Activated T-cell treated with anti-CD3 and anti-CD28 coated beads, Interleukin-2, amount 50 U/mL, for 72 hours (primary cell): ENCODE results near the gene TTC3. TPM values are rescaled to one million over a fixed set of nuclear protein-coding genes. Genes with fewer than 3 reads are reported as not detected.
A peak's percentile ranks its signal among the peaks of the same experiment; 100 is the strongest.

ENCODE experiments used
- ATAC-seq, 2 donors: fragments of 150-1000 bp; cut with Tn5 transposase; replicated peaks in 1 of 2; 2 replicates each; pipeline ENCODE4 v1.10.0; 2021; ENCODE audit warnings: moderate library complexity in 2 of 2, mild to moderate bottlenecking in 1 of 2
- DNase-seq, 2 donors: peaks; one replicate each; pipeline ENCODE4 v3.0.0; 2021 to 2022; ENCODE audit warnings: mixed read lengths in 1 of 2
- H3K27ac Mint-ChIP-seq: one replicate; pipeline ENCODE4 v1.8.0; 2022; ENCODE audit warnings: mild to moderate bottlenecking, moderate library complexity, mixed read lengths
- H3K27me3 Mint-ChIP-seq: one replicate; pipeline ENCODE4 v1.8.0; 2022; ENCODE audit warnings: low read depth, mixed read lengths
- H3K36me3 Mint-ChIP-seq, 2 donors: one replicate each; pipeline ENCODE4 v1.8.0; 2022; ENCODE audit warnings: mixed read lengths in 2 of 2, mild to moderate bottlenecking in 1 of 2; ENCODE audit not compliant: insufficient read depth in 2 of 2
- H3K4me1 Mint-ChIP-seq: one replicate; pipeline ENCODE4 v1.8.0; 2022; ENCODE audit warnings: low read depth, mixed read lengths
- H3K4me3 Mint-ChIP-seq, 2 donors: one replicate each; pipeline ENCODE4 v1.8.0; 2022; ENCODE audit warnings: mild to moderate bottlenecking in 2 of 2, mixed read lengths in 2 of 2, moderate library complexity in 2 of 2
- H3K9me3 Mint-ChIP-seq, 2 donors: one replicate each; pipeline ENCODE4 v1.8.0; 2022; ENCODE audit warnings: mixed read lengths in 2 of 2
- total RNA-seq, 2 donors: library from RNA; stranded (reverse); gene quantifications; one replicate each; pipeline ENCODE4 v1.2.3, GENCODE V29; 2022

Gene TTC3
- total RNA-seq, 2 donors from 2014 or later: 62.4 to 65.8 TPM

DNA sequence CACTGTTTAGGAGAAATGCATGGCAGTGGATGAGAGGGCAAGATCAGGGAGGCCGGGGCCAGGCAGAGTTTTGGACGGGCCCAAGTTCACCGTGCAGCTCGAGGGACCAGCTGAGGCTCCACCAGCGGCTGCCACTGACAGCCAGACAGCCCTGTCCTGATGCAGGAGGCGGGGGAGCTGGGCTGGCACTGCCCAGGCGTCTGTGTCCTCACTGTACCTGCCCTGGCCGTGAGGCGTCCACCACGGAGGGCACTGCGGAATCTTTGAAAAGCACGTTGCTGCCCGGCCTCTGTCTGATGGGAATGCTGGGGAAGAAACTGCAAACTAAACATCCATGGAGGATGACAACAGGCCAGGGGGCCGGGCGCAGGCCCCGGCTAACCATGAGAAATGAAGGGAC is 158.6 kb downstream of the TTC3 start:
- ATAC-seq (no peak), DNase-seq (no peak)
- H3K4me3 Mint-ChIP-seq: no peak overlapping the region
- no peaks in the 10 kb centered on the region for H3K9me3 Mint-ChIP-seq
- H3K36me3 Mint-ChIP-seq: peaks cover 7 to 18% of the 10 kb centered on the region in 2 donors
- H3K4me1 Mint-ChIP-seq: no peaks in the 10 kb centered on the region
- no peak overlapping the region for H3K27ac Mint-ChIP-seq
- H3K27me3 Mint-ChIP-seq: no peaks in the 10 kb centered on the region

DNA sequence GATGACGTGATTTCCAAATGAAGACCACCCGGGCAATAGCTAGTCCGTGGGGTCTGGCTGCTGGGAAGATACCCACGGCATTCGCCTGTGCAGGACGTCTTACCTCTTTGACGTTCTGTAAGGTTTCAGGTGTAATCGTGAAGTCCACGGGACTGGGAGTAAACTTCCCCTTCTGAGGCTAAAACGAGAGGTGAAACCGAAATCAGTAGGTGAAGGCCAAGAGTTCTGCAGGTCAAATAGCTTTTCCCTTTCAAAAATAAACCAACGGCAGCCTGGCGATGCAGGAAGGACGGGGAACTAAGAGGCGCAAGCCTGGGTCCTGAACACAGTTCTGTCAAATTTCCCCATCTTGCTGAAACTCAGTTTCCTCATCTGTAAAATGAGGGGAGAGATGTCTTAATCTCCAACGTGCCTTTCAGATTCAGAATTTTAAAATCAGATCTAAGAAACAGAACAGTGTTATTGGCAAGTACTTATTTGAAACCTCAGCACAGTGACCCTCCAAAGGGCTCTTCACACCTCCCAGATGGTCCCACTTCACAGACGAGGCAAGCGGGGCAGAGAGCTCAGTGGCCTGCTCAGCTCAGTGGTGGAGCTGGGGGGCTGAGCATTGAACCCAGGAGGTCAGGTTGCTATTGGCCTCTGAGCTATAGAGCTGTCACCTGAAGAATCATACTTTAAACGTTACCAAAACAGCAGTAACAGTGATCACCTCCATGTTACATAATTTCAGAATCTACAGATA is 159.4 kb downstream of the TTC3 start:
- Mint-ChIP-seq H3K27me3 (no peaks in the 10 kb centered on the region), H3K4me1 (peaks cover 7% of the 10 kb centered on the region), H3K9me3 (no peaks in the 10 kb centered on the region), H3K27ac (no peak overlapping the region), H3K36me3 (peaks cover 7 to 18% of the 10 kb centered on the region in 2 donors), H3K4me3 (no peak overlapping the region)
- DNase-seq (no peak), ATAC-seq (no peak)

DNA sequence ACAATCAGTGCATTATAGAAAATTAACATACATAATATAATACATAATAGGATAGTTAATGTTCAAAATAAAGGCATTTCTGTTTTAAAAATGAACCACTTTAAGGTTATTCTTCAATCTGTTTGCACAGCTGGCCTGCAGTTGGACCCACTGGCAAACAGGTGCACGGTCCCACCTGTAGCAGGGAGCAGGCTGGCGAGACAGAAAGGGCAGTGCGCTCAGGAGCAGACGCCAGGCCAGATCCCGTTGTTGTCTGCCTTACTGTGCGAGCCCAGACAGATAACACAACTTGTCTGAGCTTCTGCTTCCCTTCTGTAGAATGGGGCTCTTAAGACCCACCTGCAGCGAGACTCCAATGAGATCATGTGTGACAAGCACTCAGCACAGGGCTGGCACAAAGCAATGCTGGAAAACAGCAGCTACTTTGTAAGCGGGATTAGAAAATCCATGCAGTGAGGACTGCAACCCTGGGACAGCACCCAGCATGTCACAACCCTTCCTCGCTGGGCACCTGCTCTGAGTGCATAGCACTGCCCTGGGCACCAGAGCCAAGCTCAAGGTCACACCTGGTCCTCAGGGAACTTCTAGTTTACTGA is 160.6 kb downstream of the TTC3 start:
- no peak for DNase-seq
- no peaks in the 10 kb centered on the region for H3K27me3 Mint-ChIP-seq
- no peak overlapping the region for H3K4me3 Mint-ChIP-seq
- ATAC-seq: no peak
- H3K9me3 Mint-ChIP-seq: no peaks in the 10 kb centered on the region
- H3K4me1 Mint-ChIP-seq: peaks cover 17% of the 10 kb centered on the region
- H3K36me3 Mint-ChIP-seq: peaks cover 3 to 10% of the 10 kb centered on the region in 2 donors
- no peak overlapping the region for H3K27ac Mint-ChIP-seq

DNA sequence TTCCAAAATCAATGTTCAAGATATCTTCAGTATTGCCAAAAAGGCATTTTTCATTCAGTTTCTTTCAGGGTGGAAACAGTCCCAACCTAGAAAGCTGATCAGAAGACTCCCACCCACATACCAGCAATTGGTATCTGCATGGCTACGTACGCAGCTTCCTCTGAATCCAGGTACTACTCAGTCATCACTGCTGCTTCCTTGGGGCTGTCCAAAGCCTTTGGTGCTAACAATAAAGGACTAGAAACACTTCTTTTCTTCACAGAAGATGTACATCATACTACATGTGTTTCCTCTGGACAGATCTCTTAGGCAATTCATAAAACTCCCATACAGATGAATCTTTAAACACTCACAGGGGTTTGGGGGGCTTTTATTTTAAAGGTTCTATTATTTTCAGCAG is 164.3 kb downstream of the TTC3 start:
- no peak overlapping the region for H3K4me3 Mint-ChIP-seq
- H3K36me3 Mint-ChIP-seq: peaks cover 1 to 2% of the 10 kb centered on the region in 2 donors

DNA sequence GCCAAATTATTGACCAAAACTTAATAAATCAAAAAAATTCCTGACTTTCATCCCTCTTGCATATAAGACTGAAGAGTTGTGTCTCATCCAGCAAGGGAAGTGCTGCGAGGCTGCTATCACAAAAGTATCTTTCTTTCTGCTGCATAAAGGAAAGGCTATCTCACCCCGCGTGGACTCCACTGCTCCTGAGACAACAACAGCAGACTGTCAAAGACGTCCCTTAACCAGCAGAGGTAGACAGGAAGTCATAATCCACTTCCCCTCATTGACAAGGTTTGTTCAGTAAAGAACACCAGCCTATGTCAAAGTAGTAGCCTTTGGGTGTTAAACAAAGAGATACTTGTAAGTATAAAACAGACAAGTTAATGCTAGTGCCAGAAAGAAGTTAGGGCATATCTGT is 164.7 kb downstream of the TTC3 start:
- no peak for ATAC-seq
- H3K4me3 Mint-ChIP-seq: no peak overlapping the region
- no peaks in the 10 kb centered on the region for H3K9me3 Mint-ChIP-seq
- H3K27me3 Mint-ChIP-seq: no peaks in the 10 kb centered on the region
- no peak for DNase-seq
- H3K4me1 Mint-ChIP-seq: peaks cover 25% of the 10 kb centered on the region
- H3K27ac Mint-ChIP-seq: peak overlapping the region; percentile 82
- peaks cover 1 to 2% of the 10 kb centered on the region in 2 donors for H3K36me3 Mint-ChIP-seq

More for the DNA sequence above, 164.3 kb downstream of the TTC3 start:
- Mint-ChIP-seq H3K27ac (peak overlapping the region; percentile 82), H3K4me1 (peaks cover 25% of the 10 kb centered on the region), H3K9me3 (no peaks in the 10 kb centered on the region), H3K27me3 (no peaks in the 10 kb centered on the region)
- no peak for DNase-seq
- no peak for ATAC-seq

DNA sequence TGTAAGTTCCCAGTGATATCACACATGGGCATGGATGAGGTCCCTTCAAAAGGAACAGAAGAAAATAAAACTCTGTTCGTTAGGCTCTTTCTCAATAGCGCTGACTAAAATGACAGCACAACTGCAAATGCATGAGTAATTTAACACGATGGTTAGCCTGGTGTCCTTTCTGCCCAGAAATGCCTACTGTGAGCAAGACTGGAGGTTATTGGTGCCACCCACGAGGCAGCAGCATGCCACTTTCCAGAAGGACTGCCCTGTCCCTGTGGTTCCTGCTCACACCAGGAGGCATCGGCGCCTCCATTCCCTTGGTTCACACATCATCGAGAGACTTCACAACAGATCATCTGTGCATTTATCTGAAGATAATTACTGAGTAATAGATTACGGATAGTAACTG is 167.9 kb downstream of the TTC3 start:
- DNase-seq: no peak
- Mint-ChIP-seq H3K4me1 (peaks cover 44% of the 10 kb centered on the region), H3K36me3 (peaks cover 1 to 6% of the 10 kb centered on the region in 2 donors), H3K4me3 (no peak overlapping the region), H3K9me3 (no peaks in the 10 kb centered on the region), H3K27me3 (no peaks in the 10 kb centered on the region), H3K27ac (peak overlapping the region; percentile 58)
- ATAC-seq: peak in 1 of 2 donors; percentile 42

DNA sequence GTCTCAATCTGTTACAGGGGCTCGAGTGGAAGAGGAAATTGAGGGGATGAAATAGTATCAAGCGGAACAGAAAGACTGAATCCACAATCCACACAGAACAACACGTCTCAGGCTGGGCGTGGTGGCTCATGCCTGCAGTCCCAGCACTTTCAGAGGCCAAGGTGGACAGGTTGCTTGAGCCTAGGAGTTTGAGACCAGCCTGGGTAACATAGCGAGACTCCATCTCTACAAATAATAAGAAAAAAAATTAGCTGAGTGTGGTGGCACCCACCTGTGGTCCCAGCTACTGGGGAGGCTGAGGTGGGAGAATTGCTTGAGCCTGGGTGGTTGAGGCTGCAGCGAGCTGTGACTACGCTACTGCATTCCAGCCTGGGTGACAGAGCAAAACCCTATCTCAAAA is 168.4 kb downstream of the TTC3 start:
- ATAC-seq (no peak), DNase-seq (no peak)
- H3K27me3 Mint-ChIP-seq: no peaks in the 10 kb centered on the region
- H3K4me1 Mint-ChIP-seq: peaks cover 44% of the 10 kb centered on the region
- H3K9me3 Mint-ChIP-seq: no peaks in the 10 kb centered on the region
- peaks cover 1 to 6% of the 10 kb centered on the region in 2 donors for H3K36me3 Mint-ChIP-seq
- H3K4me3 Mint-ChIP-seq: no peak overlapping the region
- peak overlapping the region; percentile 58 for H3K27ac Mint-ChIP-seq

DNA sequence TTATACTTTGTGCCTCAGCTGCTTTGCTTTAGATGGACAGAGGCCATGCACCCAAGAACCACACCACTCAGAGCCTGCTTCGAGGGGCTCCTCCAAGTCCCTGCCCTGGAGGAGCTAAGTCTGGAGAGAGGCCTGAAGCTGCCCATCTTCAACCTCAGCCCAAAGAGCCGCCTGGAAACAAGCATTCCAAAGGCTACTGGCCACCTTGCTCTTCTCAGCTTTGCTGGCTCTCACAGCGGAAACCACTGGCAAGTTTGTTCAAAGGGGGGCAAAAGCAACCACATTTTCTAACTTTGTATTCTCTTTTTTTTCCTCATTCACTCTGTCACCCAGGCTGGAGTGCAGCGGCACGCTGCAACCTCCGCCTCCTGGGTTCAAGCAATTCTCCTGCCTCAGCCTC is 170.9 kb downstream of the TTC3 start:
- no peak for DNase-seq
- H3K9me3 Mint-ChIP-seq: no peaks in the 10 kb centered on the region
- peaks cover 1 to 8% of the 10 kb centered on the region in 2 donors for H3K36me3 Mint-ChIP-seq
- no peak for ATAC-seq
- H3K27ac Mint-ChIP-seq: peak overlapping the region; percentile 62
- H3K4me3 Mint-ChIP-seq: peak overlapping the region in 1 of 2 donors; percentile 3
- no peaks in the 10 kb centered on the region for H3K27me3 Mint-ChIP-seq
- peaks cover 41% of the 10 kb centered on the region for H3K4me1 Mint-ChIP-seq

DNA sequence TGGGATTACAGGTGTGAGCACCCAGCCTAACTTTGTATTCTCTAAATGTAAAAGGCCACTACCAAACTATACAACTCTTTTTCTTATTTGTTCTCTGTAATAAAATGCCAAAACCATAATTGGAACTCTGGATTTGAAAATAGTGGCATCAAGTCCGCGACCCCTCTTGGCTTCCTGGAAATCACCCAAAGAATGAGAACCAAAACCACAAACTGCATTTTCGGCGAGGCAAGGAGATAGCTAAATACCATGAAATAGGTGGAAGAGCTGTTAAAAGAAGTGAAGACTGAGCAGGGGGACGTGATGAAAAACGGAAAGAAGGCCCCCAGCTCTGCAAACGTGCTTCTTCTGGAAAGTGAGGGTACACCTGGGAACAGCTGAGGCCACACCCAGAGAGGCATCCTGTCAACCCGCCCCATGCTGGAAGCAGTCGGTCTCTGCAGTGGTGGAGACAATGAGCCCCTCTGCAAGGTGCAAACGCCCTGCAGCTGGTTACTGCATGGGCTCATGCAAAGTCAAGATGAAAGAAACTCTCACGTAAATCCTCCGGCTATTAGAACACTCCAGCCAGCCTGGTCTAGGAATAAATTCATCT is 171.5 kb downstream of the TTC3 start:
- Mint-ChIP-seq H3K9me3 (no peaks in the 10 kb centered on the region), H3K4me3 (peak overlapping the region; percentile 64 to 70), H3K27me3 (no peaks in the 10 kb centered on the region), H3K36me3 (peaks cover 1 to 8% of the 10 kb centered on the region in 2 donors), H3K4me1 (peaks cover 43% of the 10 kb centered on the region), H3K27ac (peak overlapping the region; percentile 62)
- no peak for DNase-seq
- peak; percentile 49 to 51 for ATAC-seq

DNA sequence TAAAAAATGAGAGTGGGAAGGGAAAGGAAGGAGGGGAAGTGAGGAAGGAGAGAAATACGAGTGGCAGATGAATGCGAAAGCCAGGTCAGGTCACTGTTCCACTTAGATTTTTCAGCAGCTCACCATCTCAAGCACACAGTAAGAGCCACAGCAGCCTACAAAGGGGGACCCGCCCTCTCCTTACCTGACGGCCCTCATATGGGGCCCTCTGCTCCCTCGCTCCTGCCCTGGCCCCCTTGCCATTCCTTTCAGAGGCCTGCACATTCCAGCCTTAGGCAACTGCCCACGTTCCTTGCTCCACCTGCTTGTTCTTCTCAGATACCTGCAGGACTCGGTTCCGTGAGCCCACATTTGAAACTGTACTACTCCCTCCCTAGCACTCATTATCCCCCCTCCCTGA is 172.1 kb downstream of the TTC3 start:
- Mint-ChIP-seq H3K36me3 (peaks cover 1 to 8% of the 10 kb centered on the region in 2 donors), H3K27ac (peak overlapping the region; percentile 89), H3K4me1 (peaks cover 48% of the 10 kb centered on the region), H3K27me3 (no peaks in the 10 kb centered on the region), H3K4me3 (peak overlapping the region; percentile 64 to 70), H3K9me3 (no peaks in the 10 kb centered on the region)
- DNase-seq: no peak
- ATAC-seq: peak in 1 of 2 donors; percentile 7

DNA sequence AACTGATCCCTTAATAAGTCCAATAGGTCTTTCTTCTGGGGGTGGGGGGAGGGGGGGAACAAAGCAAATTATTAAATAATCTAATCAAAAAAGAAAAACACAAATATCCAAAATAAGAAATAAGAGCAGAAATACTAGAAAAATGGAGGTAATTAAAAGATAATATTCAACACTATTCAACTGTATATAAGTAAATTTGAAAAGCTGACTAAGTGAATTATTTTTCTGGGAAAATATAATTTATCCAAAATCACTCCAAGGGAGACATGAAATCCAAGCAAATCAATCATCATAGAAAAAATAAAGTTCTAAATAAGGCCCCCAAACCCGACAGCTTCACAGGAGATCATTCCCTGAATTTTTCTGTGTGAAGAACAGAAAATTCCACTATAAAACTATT is 175.2 kb downstream of the TTC3 start:
- DNase-seq: no peak
- H3K4me1 Mint-ChIP-seq: peaks cover 60% of the 10 kb centered on the region
- no peaks in the 10 kb centered on the region for H3K27me3 Mint-ChIP-seq
- H3K36me3 Mint-ChIP-seq: peaks cover 0 to 8% of the 10 kb centered on the region in 2 donors
- H3K27ac Mint-ChIP-seq: peak overlapping the region; percentile 48
- H3K9me3 Mint-ChIP-seq: no peaks in the 10 kb centered on the region
- peak overlapping the region in 1 of 2 donors; percentile 45 for H3K4me3 Mint-ChIP-seq
- no peak for ATAC-seq

DNA sequence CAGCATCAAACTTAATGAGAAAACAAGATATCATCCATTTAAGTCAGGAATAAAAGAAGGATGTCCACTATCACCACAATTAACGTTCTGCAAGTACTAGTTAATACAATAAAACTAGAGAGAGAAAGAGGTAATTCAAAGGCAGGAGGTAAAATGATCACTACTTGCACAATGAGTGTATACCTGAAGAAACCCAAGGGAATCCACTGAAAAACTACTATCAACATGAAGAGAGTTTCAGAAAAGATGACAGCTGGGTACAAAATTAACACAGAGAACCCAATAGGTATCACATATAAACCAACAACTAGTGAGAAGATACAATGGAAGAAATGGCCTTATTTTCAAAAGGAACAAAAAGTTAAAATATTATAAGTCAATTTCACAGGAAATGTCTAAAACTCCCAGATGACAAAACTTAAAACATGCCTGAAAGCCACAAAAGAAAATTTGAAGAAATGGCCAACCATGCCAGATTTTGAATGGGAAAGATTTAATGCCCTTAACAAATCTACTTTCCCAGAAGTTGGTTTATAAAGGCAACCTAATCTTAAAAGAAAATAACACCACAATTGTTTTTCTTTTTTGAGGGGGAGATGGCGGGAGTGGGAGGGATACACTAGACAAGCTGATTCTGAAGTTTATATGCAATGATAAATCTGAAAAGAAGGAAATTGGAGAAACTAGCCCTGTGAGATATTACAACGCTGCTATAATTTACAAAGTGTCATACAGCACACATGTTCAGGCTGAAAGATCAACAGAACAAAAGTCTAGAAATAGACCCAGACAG is 176.3 kb downstream of the TTC3 start:
- Mint-ChIP-seq H3K9me3 (no peaks in the 10 kb centered on the region), H3K4me1 (peaks cover 63% of the 10 kb centered on the region), H3K27ac (no peak overlapping the region), H3K27me3 (no peaks in the 10 kb centered on the region), H3K4me3 (peak overlapping the region in 1 of 2 donors; percentile 25), H3K36me3 (peaks cover 0 to 8% of the 10 kb centered on the region in 2 donors)
- ATAC-seq (no peak), DNase-seq (no peak)

DNA sequence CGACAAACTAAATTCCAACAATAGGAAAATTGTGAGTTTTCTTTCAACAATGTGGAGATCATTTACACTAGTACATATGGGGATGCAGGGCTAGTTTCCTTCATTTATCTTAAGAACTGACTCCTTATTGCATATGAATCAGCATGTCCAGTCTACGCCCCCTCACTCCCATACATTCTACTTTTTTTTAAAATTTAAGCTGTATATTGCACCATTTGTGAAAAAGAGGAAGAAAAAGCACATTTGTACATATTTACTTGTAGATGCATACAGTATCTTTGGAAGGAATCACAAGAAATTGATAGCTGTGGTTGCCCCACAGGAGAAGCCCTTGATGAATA is 178.2 kb downstream of the TTC3 start:
- Mint-ChIP-seq H3K4me1 (peaks cover 48% of the 10 kb centered on the region), H3K27ac (no peak overlapping the region)

More for the DNA sequence above, 178.2 kb downstream of the TTC3 start:
- Mint-ChIP-seq H3K9me3 (no peaks in the 10 kb centered on the region), H3K27me3 (no peaks in the 10 kb centered on the region), H3K36me3 (peaks cover 0 to 2% of the 10 kb centered on the region in 2 donors), H3K4me3 (no peak overlapping the region)
- no peak for ATAC-seq
- DNase-seq: no peak
